HG03460 (cell line): ENCODE results near the gene CCDC186.
A peak's percentile ranks its signal among the peaks of the same experiment; 100 is the strongest.
"Not testable (repeated sequence)": the region's sequence is repeated elsewhere in the genome, so short reads cannot be mapped to it uniquely, and the experiment has no call there.

Experiments used
- ATAC-seq: cut with Tn5 transposase; IDR thresholded peaks from one replicate; pipeline ENCODE4 v1.9.1; 2021; ENCODE audit not compliant: unreplicated experiment

The CCDC186 gene

GRCh38 chr10:114174695-114175188 lies 739 bp upstream of the CCDC186 start:
- peak; percentile 17 for ATAC-seq

GRCh38 chr10:114173603-114173920 lies 441 bp downstream of the CCDC186 start:
- ATAC-seq: peak; percentile 3

GRCh38 chr10:114172776-114173602 lies 1.0 kb downstream of the CCDC186 start:
- no peak for ATAC-seq

- no peak for ATAC-seq
Measured at GRCh38 chr10:114172216-114172615, 1.8 kb downstream of the CCDC186 start.

- ATAC-seq: no peak
Measured at GRCh38 chr10:114168450-114169009, 5.5 kb downstream of the CCDC186 start.

GRCh38 chr10:114167985-114168384 lies 6.0 kb downstream of the CCDC186 start:
- ATAC-seq: no peak

GRCh38 chr10:114166494-114166893 lies 7.5 kb downstream of the CCDC186 start:
- no peak for ATAC-seq

- no peak for ATAC-seq
Measured at GRCh38 chr10:114166043-114166442, 8.0 kb downstream of the CCDC186 start.

GRCh38 chr10:114163062-114163461 lies 10.9 kb downstream of the CCDC186 start:
- no peak for ATAC-seq

GRCh38 chr10:114157912-114158311 lies 16.1 kb downstream of the CCDC186 start:
- no peak for ATAC-seq

GRCh38 chr10:114151892-114152291 lies 22.1 kb downstream of the CCDC186 start:
- ATAC-seq: no peak

GRCh38 chr10:114151486-114151885 lies 22.5 kb downstream of the CCDC186 start:
- ATAC-seq: no peak

GRCh38 chr10:114149476-114149875 lies 24.5 kb downstream of the CCDC186 start:
- ATAC-seq: not testable (repeated sequence)

GRCh38 chr10:114143160-114143559 lies 30.8 kb downstream of the CCDC186 start:
- ATAC-seq: no peak

- no peak for ATAC-seq
Measured at GRCh38 chr10:114142018-114142417, 32.0 kb downstream of the CCDC186 start.

- not testable (repeated sequence) for ATAC-seq
Measured at GRCh38 chr10:114140827-114141226, 33.2 kb downstream of the CCDC186 start.

- ATAC-seq: no peak
Measured at GRCh38 chr10:114140036-114140435, 34.0 kb downstream of the CCDC186 start.

- ATAC-seq: no peak
Measured at GRCh38 chr10:114138581-114138980, 35.4 kb downstream of the CCDC186 start.

- ATAC-seq: no peak
Measured at GRCh38 chr10:114135476-114135875, 38.5 kb downstream of the CCDC186 start.

GRCh38 chr10:114131094-114131493 lies 42.9 kb downstream of the CCDC186 start:
- ATAC-seq: peak; percentile 80

GRCh38 chr10:114121031-114121430 lies 53.0 kb downstream of the CCDC186 start:
- ATAC-seq: no peak

GRCh38 chr10:114118514-114118913 lies 55.5 kb downstream of the CCDC186 start:
- no peak for ATAC-seq
